Measurements from ENCODE around the gene ATXN1.

The ATXN1 gene

GRCh38 chr6:16481697-16482399 lies 279.4 kb downstream of the ATXN1 start:
- H3K36me3 ChIP-seq (ENCODE audit: control insufficient read depth in 1 of 2, insufficient read depth in 2 of 2, low read depth in 1 of 2, low read length in 2 of 2), result peaks cover 10 to 48% of the 10 kb centered on the region in 2 experiments
- no peak overlapping the region for H2BK5ac ChIP-seq (ENCODE audit: low read depth, low read length, poor library complexity, severe bottlenecking)
- no peaks in the 10 kb centered on the region for H3K4me1 ChIP-seq (ENCODE audit: control insufficient read depth, insufficient read depth, low read depth, low read length)
- H3K23ac ChIP-seq (ENCODE audit: low read length in 2 of 2), result no peak overlapping the region
- H2BK120ac ChIP-seq (ENCODE audit: low read depth, low read length), result no peak overlapping the region
- H3K14ac ChIP-seq (ENCODE audit: low read length in 2 of 2), result no peak overlapping the region
- no peak overlapping the region for H4K91ac ChIP-seq (ENCODE audit: low read length)
- H2AFZ ChIP-seq (ENCODE audit: low read depth, low read length), result no peak overlapping the region
- no peaks in the 10 kb centered on the region for H3K27me3 ChIP-seq (ENCODE audit: control insufficient read depth in 1 of 2, insufficient read depth in 1 of 2, low read length in 2 of 2)
- H2BK12ac ChIP-seq (ENCODE audit: low read length in 2 of 2), result no peak overlapping the region
- peaks cover 7% of the 10 kb centered on the region for H3K79me1 ChIP-seq (replicated peaks; ENCODE audit: low read length, poor library complexity, severe bottlenecking)
- no peak overlapping the region for H2BK15ac ChIP-seq (ENCODE audit: low read depth, poor library complexity, severe bottlenecking)
- no peak overlapping the region for H3K27ac ChIP-seq (ENCODE audit: low read length, poor library complexity, severe bottlenecking)
- no peak for DNase-seq
- H3K9ac ChIP-seq (ENCODE audit: low read length), result no peak overlapping the region
- H4K8ac ChIP-seq (ENCODE audit: low read length), result no peak overlapping the region
- peaks cover 22% of the 10 kb centered on the region for H3K9me3 ChIP-seq (ENCODE audit: control insufficient read depth, low read length)
- H2AK5ac ChIP-seq (ENCODE audit: low read length, severe bottlenecking), result no peak overlapping the region
- no peak overlapping the region for H3K4me2 ChIP-seq (ENCODE audit: low read length, poor library complexity, severe bottlenecking)
- no peak overlapping the region for H3K18ac ChIP-seq (ENCODE audit: low read depth in 1 of 2, low read length in 2 of 2)
- WGBS, result 95% methylated on average over 3 of the region's 3 CpGs
- H3K4me3 ChIP-seq (ENCODE audit: insufficient read depth in 1 of 2, low read depth in 1 of 2, low read length in 2 of 2), result no peak overlapping the region
- no peak overlapping the region for H3K4ac ChIP-seq (ENCODE audit: low read depth in 1 of 2, low read length in 2 of 2)

GRCh38 chr6:16480763-16481560 lies 280.3 kb downstream of the ATXN1 start:
- peaks cover 22% of the 10 kb centered on the region for H3K9me3 ChIP-seq (ENCODE audit: control insufficient read depth, low read length)
- H2BK15ac ChIP-seq (ENCODE audit: low read depth, poor library complexity, severe bottlenecking), result no peak overlapping the region
- H3K18ac ChIP-seq (ENCODE audit: low read depth in 1 of 2, low read length in 2 of 2), result no peak overlapping the region
- H3K14ac ChIP-seq (ENCODE audit: low read length in 2 of 2), result no peak overlapping the region
- no peak overlapping the region for H3K23ac ChIP-seq (ENCODE audit: low read length in 2 of 2)
- no peak overlapping the region for H4K8ac ChIP-seq (ENCODE audit: low read length)
- DNase-seq, result no peak
- no peak overlapping the region for H2BK120ac ChIP-seq (ENCODE audit: low read depth, low read length)
- H3K27ac ChIP-seq (ENCODE audit: low read length, poor library complexity, severe bottlenecking), result no peak overlapping the region
- peaks cover 7% of the 10 kb centered on the region for H3K79me1 ChIP-seq (replicated peaks; ENCODE audit: low read length, poor library complexity, severe bottlenecking)
- no peaks in the 10 kb centered on the region for H3K27me3 ChIP-seq (ENCODE audit: control insufficient read depth in 1 of 2, insufficient read depth in 1 of 2, low read length in 2 of 2)
- no peak overlapping the region for H3K9ac ChIP-seq (ENCODE audit: low read length)
- no peaks in the 10 kb centered on the region for H3K4me1 ChIP-seq (ENCODE audit: control insufficient read depth, insufficient read depth, low read depth, low read length)
- no peak overlapping the region for H3K4ac ChIP-seq (ENCODE audit: low read depth in 1 of 2, low read length in 2 of 2)
- no peak overlapping the region for H2AK5ac ChIP-seq (ENCODE audit: low read length, severe bottlenecking)
- WGBS, result no CpG with 5 or more reads among the region's 4 CpGs
- peaks cover 10 to 43% of the 10 kb centered on the region in 2 experiments for H3K36me3 ChIP-seq (ENCODE audit: control insufficient read depth in 1 of 2, insufficient read depth in 2 of 2, low read depth in 1 of 2, low read length in 2 of 2)
- no peak overlapping the region for H2AFZ ChIP-seq (ENCODE audit: low read depth, low read length)
- H2BK5ac ChIP-seq (ENCODE audit: low read depth, low read length, poor library complexity, severe bottlenecking), result no peak overlapping the region
- H4K91ac ChIP-seq (ENCODE audit: low read length), result no peak overlapping the region
- no peak overlapping the region for H2BK12ac ChIP-seq (ENCODE audit: low read length in 2 of 2)
- H3K4me2 ChIP-seq (ENCODE audit: low read length, poor library complexity, severe bottlenecking), result no peak overlapping the region
- no peak overlapping the region for H3K4me3 ChIP-seq (ENCODE audit: insufficient read depth in 1 of 2, low read depth in 1 of 2, low read length in 2 of 2)

GRCh38 chr6:16477367-16478149 lies 283.7 kb downstream of the ATXN1 start:
- H2BK5ac ChIP-seq (ENCODE audit: low read depth, low read length, poor library complexity, severe bottlenecking), result no peak overlapping the region
- no peak overlapping the region for H2AFZ ChIP-seq (ENCODE audit: low read depth, low read length)
- no peak overlapping the region for H4K8ac ChIP-seq (ENCODE audit: low read length)
- H3K4me2 ChIP-seq (ENCODE audit: low read length, poor library complexity, severe bottlenecking), result no peak overlapping the region
- H3K27me3 ChIP-seq (ENCODE audit: control insufficient read depth in 1 of 2, insufficient read depth in 1 of 2, low read length in 2 of 2), result no peaks in the 10 kb centered on the region
- no peak overlapping the region for H3K4ac ChIP-seq (ENCODE audit: low read depth in 1 of 2, low read length in 2 of 2)
- no peak overlapping the region for H3K4me3 ChIP-seq (ENCODE audit: insufficient read depth in 1 of 2, low read depth in 1 of 2, low read length in 2 of 2)
- H3K23ac ChIP-seq (ENCODE audit: low read length in 2 of 2), result peak overlapping the region in 1 of 2 experiments; percentile 48
- no peak overlapping the region for H3K27ac ChIP-seq (ENCODE audit: low read length, poor library complexity, severe bottlenecking)
- H3K18ac ChIP-seq (ENCODE audit: low read depth in 1 of 2, low read length in 2 of 2), result no peak overlapping the region
- H3K79me1 ChIP-seq (replicated peaks; ENCODE audit: low read length, poor library complexity, severe bottlenecking), result peaks cover 6% of the 10 kb centered on the region
- H2BK12ac ChIP-seq (ENCODE audit: low read length in 2 of 2), result peak overlapping the region in 1 of 2 experiments; percentile 29
- no peak overlapping the region for H2AK5ac ChIP-seq (ENCODE audit: low read length, severe bottlenecking)
- H3K4me1 ChIP-seq (ENCODE audit: control insufficient read depth, insufficient read depth, low read depth, low read length), result no peaks in the 10 kb centered on the region
- H3K9ac ChIP-seq (ENCODE audit: low read length), result no peak overlapping the region
- H2BK120ac ChIP-seq (ENCODE audit: low read depth, low read length), result no peak overlapping the region
- WGBS, result 90% methylated on average over 12 of the region's 12 CpGs
- DNase-seq, result no peak
- H3K36me3 ChIP-seq (ENCODE audit: control insufficient read depth in 1 of 2, insufficient read depth in 2 of 2, low read depth in 1 of 2, low read length in 2 of 2), result peaks cover 7 to 18% of the 10 kb centered on the region in 2 experiments
- H4K91ac ChIP-seq (ENCODE audit: low read length), result no peak overlapping the region
- H2BK15ac ChIP-seq (ENCODE audit: low read depth, poor library complexity, severe bottlenecking), result no peak overlapping the region
- H3K9me3 ChIP-seq (ENCODE audit: control insufficient read depth, low read length), result peaks cover 7% of the 10 kb centered on the region
- H3K14ac ChIP-seq (ENCODE audit: low read length in 2 of 2), result peak overlapping the region in 1 of 2 experiments; percentile 44

- Histone ChIP-seq H2BK120ac (ENCODE audit: low read depth, low read length) (no peak overlapping the region), H2AK5ac (ENCODE audit: low read length, severe bottlenecking) (no peak overlapping the region), H3K27me3 (ENCODE audit: control insufficient read depth in 1 of 2, insufficient read depth in 1 of 2, low read length in 2 of 2) (no peaks in the 10 kb centered on the region), H4K91ac (ENCODE audit: low read length) (no peak overlapping the region), H3K9me3 (ENCODE audit: control insufficient read depth, low read length) (no peaks in the 10 kb centered on the region), H3K79me1 (replicated peaks; ENCODE audit: low read length, poor library complexity, severe bottlenecking) (peaks cover 6% of the 10 kb centered on the region), H2BK5ac (ENCODE audit: low read depth, low read length, poor library complexity, severe bottlenecking) (no peak overlapping the region), H3K4me1 (ENCODE audit: control insufficient read depth, insufficient read depth, low read depth, low read length) (no peaks in the 10 kb centered on the region), H3K36me3 (ENCODE audit: control insufficient read depth in 1 of 2, insufficient read depth in 2 of 2, low read depth in 1 of 2, low read length in 2 of 2) (peaks cover 7 to 11% of the 10 kb centered on the region in 2 experiments), H2AFZ (ENCODE audit: low read depth, low read length) (no peak overlapping the region), H3K18ac (ENCODE audit: low read depth in 1 of 2, low read length in 2 of 2) (no peak overlapping the region), H2BK12ac (ENCODE audit: low read length in 2 of 2) (no peak overlapping the region), H3K4me3 (ENCODE audit: insufficient read depth in 1 of 2, low read depth in 1 of 2, low read length in 2 of 2) (no peak overlapping the region), H4K8ac (ENCODE audit: low read length) (no peak overlapping the region), H3K4me2 (ENCODE audit: low read length, poor library complexity, severe bottlenecking) (no peak overlapping the region), H3K23ac (ENCODE audit: low read length in 2 of 2) (no peak overlapping the region), H3K27ac (ENCODE audit: low read length, poor library complexity, severe bottlenecking) (no peak overlapping the region), H3K4ac (ENCODE audit: low read depth in 1 of 2, low read length in 2 of 2) (no peak overlapping the region), H3K14ac (ENCODE audit: low read length in 2 of 2) (no peak overlapping the region), H3K9ac (ENCODE audit: low read length) (no peak overlapping the region), H2BK15ac (ENCODE audit: low read depth, poor library complexity, severe bottlenecking) (no peak overlapping the region)
- no peak for DNase-seq
- 92% methylated on average over 7 of the region's 7 CpGs for WGBS
Measured at GRCh38 chr6:16476861-16477260, 284.4 kb downstream of the ATXN1 start.
